Stimulated activated CD4-positive, alpha-beta T cell treated with anti-CD3 and anti-CD28 coated beads, Interleukin-1b, Interleukin-23, amount 100 ng/mL, for 48 hours (primary cell): ENCODE results near the gene AHCTF1.

Experiments used
- DNase-seq: peaks from one replicate; pipeline ENCODE4 v3.0.0-alpha.2; 2020

Gene AHCTF1, protein sequence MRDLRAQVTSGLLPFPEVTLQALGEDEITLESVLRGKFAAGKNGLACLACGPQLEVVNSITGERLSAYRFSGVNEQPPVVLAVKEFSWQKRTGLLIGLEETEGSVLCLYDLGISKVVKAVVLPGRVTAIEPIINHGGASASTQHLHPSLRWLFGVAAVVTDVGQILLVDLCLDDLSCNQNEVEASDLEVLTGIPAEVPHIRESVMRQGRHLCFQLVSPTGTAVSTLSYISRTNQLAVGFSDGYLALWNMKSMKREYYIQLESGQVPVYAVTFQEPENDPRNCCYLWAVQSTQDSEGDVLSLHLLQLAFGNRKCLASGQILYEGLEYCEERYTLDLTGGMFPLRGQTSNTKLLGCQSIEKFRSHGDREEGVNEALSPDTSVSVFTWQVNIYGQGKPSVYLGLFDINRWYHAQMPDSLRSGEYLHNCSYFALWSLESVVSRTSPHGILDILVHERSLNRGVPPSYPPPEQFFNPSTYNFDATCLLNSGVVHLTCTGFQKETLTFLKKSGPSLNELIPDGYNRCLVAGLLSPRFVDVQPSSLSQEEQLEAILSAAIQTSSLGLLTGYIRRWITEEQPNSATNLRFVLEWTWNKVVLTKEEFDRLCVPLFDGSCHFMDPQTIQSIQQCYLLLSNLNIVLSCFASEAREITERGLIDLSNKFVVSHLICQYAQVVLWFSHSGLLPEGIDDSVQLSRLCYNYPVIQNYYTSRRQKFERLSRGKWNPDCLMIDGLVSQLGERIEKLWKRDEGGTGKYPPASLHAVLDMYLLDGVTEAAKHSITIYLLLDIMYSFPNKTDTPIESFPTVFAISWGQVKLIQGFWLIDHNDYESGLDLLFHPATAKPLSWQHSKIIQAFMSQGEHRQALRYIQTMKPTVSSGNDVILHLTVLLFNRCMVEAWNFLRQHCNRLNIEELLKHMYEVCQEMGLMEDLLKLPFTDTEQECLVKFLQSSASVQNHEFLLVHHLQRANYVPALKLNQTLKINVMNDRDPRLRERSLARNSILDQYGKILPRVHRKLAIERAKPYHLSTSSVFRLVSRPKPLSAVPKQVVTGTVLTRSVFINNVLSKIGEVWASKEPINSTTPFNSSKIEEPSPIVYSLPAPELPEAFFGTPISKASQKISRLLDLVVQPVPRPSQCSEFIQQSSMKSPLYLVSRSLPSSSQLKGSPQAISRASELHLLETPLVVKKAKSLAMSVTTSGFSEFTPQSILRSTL (N-terminal part only)

GRCh38 chr1:246931549-246932365 is at the start of gene AHCTF1:
TSS of gene AHCTF1 (minus strand) at chr1:246931948. CDS start at chr1:246918370, 13,578 bp downstream.
- DNase-seq: peak; percentile 94

DNA sequence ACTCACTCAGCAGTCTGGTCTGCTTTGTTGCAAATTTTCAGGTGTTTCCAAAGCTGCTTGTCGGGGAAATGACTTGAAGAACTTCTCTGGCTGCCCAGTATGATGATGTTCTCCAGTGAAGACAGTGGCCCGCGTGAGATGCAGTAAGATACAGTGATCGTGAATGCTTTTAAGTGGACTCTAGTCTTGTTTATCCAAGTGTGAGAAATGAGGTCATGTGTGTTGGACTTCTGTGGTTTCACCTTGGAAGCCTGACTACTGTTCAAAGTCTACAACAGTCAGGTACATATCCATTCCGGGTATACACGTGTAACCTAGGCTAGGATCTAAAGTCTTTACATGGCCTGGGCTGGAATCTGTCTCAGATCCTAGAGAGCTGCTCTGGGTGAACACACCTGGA is 47.0 kb upstream of the AHCTF1 start:
- DNase-seq: no peak

DNA sequence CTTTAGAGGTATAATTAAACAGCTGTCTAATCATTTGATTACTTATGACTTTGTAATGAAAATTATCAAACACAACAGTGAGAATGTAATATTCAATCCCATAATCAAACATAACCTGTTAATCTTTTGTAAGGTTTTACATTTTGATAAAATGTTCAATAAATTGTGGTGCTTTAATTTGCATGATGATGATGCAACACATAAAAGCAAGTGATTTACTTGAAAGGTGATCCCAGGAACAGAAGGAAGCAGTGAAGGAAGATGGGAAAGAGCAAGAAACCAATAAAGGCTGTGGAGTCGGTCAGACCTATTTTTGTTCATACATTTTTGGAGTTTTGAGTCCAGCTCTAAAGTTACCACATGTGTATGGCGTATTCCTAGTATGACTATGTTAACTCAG is 46.5 kb upstream of the AHCTF1 start:
- no peak for DNase-seq

GRCh38 chr1:246971969-246972368 is 40.2 kb upstream of the AHCTF1 start:
- no peak for DNase-seq

- DNase-seq: peak; percentile 25
These were observed 39.5 kb upstream of the AHCTF1 start for GRCh38 chr1:246971090-246971721.

DNA sequence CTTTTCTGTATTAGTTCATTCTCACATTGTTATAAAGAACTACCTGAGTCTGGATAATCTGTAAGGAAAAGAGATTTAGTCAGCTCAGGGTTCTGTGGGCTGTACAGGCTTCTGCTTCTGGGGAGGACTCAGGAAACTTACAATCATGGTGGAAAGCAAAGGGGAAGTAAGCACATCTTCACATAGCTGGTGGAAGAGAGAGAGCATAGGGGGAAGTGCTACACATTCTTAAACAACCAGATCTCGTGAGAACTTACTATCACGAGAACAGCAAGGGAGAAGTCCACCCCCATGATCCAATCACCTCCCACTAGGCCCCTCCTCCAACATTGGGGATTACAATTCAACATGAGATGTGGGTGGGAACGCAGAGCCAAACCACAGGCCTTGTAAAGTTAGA is 37.9 kb upstream of the AHCTF1 start:
- no peak for DNase-seq

GRCh38 chr1:246966502-246966901 is 34.8 kb upstream of the AHCTF1 start:
- no peak for DNase-seq

GRCh38 chr1:246959944-246960693 is 28.4 kb upstream of the AHCTF1 start:
- DNase-seq: no peak

- no peak for DNase-seq
These were observed 22.4 kb upstream of the AHCTF1 start for GRCh38 chr1:246954126-246954525.

DNA sequence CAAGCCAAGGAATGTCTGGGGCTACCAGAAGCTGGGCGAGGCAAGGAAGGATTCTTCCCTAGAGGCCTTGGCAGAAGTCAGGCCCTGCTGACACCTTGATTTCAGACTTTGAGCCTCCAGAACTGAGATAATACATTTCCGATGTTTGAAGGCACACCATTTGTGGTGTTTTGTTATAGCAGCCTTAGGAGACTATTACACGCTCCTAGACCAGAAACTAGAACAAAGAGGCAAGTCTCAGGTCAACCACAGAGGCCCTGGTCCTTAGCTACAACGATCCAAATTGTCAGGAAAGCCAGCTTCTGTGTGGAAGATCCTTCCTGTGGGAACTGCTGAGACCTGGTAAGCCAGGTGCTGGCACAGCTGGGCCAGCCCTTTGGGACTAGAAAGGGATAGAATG is 19.7 kb upstream of the AHCTF1 start:
- no peak for DNase-seq

GRCh38 chr1:246949956-246950355 is 18.2 kb upstream of the AHCTF1 start:
- DNase-seq: no peak

GRCh38 chr1:246947255-246947654 is 15.5 kb upstream of the AHCTF1 start:
- DNase-seq: no peak

GRCh38 chr1:246946366-246946765 is 14.6 kb upstream of the AHCTF1 start:
- DNase-seq: no peak

- no peak for DNase-seq
These were observed 3.0 kb upstream of the AHCTF1 start for GRCh38 chr1:246934765-246935164.

DNA sequence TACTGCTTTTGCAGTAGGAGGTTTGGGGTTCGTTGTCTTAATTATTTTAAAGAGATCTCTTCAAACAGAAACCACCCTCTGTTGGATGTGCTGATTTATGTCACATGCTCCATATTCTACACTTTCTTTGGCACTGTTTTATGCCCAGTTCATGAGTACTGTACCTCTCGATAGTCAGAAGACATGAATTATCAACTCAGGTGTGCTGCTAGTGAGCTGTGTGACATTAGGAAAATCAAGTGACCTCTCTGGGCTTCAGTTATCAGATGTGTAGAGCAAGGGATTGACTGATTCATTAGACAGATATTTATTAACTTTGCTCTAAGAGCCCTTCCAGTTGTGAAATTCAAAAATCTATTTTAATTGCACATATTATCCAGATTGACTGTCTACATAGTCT is 2.1 kb upstream of the AHCTF1 start:
- DNase-seq: no peak

GRCh38 chr1:246932366-246932700 is 585 bp upstream of the AHCTF1 start:
- DNase-seq: no peak

DNA sequence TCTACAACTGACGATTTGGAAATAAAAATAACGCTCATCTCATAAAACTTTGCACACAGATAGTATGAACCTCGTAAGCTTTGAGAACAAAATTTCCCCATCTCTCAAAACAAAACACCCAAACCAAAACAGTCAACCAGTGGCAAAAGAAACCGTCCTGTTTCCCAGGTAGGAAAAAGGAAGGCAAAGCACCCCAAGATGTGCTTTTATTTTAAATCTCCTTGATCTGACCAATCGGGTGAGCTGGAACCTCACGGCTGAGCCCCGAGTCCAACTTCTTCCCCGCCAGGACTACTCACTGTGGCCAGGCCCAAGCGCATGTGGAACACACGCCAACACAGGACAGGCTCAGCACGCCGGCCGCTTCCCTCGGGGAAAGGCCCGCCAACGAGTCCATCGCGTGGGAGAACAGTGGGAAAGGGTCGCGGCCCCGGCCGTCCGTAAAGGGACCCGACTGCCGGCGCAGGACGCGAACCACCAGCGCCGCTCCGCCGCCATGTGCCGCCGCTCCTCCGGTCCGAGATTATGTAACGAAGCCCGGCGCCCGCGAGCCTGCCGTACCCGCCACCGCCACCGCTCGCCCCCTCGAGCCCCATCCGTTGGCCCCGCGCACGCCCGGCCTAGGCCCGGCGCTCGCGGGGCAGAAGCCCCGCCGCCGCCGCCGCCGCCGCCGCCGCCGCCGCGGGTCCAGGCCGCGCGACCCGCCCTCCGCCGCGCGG is 759 bp downstream of the AHCTF1 start:
- peak; percentile 50 for DNase-seq

GRCh38 chr1:246925997-246926626 is 5.6 kb downstream of the AHCTF1 start:
- DNase-seq: no peak

DNA sequence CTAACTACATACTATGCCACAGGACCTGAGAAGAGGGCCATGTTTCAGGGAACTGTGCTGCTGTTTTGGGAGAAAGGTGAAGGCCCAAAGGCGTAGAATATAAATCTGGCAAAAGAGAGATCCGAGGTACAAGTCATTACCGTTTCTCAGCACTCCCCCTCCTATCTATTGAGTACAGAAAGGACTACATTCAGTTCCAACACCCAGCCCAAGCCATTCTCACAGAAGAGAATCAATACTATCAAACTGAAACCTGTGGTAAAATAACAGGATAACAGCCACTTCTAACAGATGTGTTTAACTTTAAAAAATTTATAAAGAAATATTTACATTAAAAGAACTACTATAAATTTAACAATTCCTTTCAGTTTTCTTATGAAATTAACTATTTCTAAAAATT is 7.8 kb downstream of the AHCTF1 start:
- no peak for DNase-seq

- DNase-seq: no peak
These were observed 8.3 kb downstream of the AHCTF1 start for GRCh38 chr1:246923482-246923881.
